T-helper 2 cell (primary cell): ENCODE results near the gene IFIT1B.
A peak's percentile ranks its signal among the peaks of the same experiment; 100 is the strongest.
"Not testable (repeated sequence)": the region's sequence is repeated elsewhere in the genome, so short reads cannot be mapped to it uniquely, and the experiment has no call there.

Experiments
- DNase-seq, 5 experiments: peaks; one replicate each; pipeline versions ENCODE4 v3.0.0 to v3.0.0-alpha.2; 2012 to 2022
- total RNA-seq, 2 donors: gene quantifications; one replicate each; lab custom pipeline; 2026; lab: John Stamatoyannopoulos, UW

The IFIT1B gene
- 0 to 0.13 reads per million in 2 donors for total RNA-seq

- DNase-seq, result no peak
Observed at GRCh38 chr10:89377705-89378637, at the start of gene IFIT1B. Gene IFIT1B (plus strand): TSS chr10:89378056. CDS start chr10:89378136, 80 bp downstream.

DNA sequence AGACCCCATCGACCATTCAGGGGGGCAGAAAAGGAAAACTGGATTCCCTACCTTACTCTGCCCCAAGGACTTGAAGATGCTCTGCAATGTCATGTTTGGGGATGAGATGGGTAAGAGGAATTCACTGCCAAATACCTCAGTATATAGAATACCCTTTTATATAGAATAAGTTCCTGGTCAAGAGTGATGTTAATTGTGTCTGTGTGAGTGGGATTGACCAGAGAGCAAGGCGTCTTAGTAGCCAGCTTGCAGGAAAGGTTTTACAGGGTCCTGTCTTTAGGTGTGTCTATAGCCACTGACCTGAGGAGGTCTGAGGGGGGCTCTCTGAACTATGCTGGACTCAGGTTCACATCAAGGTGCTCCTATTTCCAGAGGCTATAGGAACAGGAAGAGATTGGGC is 48.7 kb upstream of the IFIT1B start:
- no peak for DNase-seq

- DNase-seq, result not testable (repeated sequence)
Observed at GRCh38 chr10:89330014-89330413, 47.8 kb upstream of the IFIT1B start.

- no peak for DNase-seq
Observed at GRCh38 chr10:89330537-89331212, 47.2 kb upstream of the IFIT1B start.

DNA sequence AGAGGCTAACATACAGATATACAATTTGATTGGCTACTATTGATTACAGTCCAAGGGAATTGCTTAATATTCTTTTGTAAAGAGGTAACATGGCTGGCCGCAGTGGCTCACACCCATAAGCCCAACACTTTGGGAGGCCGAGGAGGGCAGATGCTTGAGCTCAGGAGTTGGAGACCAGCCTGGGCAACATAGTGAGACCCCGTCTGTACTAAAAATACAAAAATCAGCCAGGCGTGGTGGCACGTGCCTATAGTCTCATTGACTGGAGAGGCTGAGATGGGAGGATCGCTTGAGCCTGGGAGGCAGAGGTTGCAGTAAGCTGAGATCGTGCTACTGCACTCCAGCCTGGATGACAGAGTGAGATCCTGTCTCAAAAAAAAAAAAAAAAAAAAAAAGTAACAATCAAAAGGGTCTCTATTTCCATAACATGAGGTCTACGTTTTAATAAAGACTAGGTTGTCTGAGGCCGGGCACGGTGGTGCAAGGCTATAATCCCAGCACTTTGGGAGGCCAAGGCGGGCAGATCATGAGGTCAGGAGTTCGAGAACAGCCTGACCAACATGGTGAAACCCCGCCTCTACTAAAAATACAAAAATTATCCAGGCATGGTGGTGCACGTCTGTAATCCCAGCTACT is 46.3 kb upstream of the IFIT1B start:
- DNase-seq, result not testable (repeated sequence)

- peak in 2 of 5 experiments; percentile 62 to 64 for DNase-seq
Observed at GRCh38 chr10:89332123-89332633, 45.7 kb upstream of the IFIT1B start.

DNA sequence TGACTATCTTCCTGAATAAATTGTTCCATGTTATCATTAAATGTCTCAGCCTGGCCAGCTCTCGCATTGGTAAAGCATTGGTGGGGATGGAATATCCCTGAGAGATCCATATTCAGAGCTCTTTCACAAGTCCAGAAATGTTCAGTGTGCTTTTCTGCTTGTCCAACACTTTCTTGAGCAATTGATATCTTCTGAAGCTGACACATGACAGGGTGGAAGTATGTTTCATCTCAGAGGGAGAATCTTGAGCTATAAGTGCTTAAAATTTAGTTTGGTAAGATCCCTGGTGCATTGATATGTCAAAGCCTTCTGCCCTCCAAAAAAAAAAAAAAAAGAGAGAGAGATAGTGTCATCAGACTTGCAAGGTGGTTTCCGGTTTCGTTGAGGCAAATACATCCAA is 42.6 kb upstream of the IFIT1B start:
- DNase-seq, result no peak

GRCh38 chr10:89336241-89336640 is 41.6 kb upstream of the IFIT1B start:
- no peak for DNase-seq

DNA sequence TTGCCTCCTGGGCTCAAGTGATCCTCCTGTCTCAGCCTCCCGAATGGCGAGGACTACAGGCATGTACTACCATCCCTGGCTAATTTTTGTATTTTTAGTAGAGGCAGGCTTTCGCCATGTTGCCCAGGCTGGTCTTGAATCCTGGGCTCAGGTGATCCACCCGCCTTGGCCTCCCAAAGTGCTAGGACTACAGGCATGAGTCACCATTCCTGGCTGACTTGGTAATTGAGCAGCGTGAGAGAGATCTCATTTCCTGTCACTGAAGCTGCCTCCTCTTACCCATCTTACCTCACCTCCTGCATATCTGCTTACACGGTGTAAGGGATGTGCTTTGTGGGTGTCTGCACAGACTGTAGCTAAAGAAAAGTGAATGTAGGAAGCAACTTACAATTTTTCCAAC is 40.4 kb upstream of the IFIT1B start:
- peak in 2 of 5 experiments; percentile 18 to 58 for DNase-seq

DNA sequence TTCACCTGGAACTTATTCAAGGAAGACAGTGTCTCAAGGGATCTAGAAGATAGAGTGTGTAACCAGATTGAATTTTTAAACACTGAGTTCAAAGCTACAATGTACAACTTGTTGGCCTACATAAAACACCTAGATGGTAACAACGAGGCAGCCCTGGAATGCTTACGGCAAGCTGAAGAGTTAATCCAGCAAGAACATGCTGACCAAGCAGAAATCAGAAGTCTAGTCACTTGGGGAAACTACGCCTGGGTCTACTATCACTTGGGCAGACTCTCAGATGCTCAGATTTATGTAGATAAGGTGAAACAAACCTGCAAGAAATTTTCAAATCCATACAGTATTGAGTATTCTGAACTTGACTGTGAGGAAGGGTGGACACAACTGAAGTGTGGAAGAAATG is 39.1 kb upstream of the IFIT1B start:
- DNase-seq, result no peak

DNA sequence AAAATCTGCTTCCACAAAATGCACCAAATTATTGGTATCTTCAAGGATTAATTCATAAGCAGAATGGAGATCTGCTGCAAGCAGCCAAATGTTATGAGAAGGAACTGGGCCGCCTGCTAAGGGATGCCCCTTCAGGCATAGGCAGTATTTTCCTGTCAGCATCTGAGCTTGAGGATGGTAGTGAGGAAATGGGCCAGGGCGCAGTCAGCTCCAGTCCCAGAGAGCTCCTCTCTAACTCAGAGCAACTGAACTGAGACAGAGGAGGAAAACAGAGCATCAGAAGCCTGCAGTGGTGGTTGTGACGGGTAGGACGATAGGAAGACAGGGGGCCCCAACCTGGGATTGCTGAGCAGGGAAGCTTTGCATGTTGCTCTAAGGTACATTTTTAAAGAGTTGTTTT is 38.0 kb upstream of the IFIT1B start:
- DNase-seq, result no peak

- DNase-seq, result no peak
Observed at GRCh38 chr10:89341649-89342048, 36.2 kb upstream of the IFIT1B start.

DNA sequence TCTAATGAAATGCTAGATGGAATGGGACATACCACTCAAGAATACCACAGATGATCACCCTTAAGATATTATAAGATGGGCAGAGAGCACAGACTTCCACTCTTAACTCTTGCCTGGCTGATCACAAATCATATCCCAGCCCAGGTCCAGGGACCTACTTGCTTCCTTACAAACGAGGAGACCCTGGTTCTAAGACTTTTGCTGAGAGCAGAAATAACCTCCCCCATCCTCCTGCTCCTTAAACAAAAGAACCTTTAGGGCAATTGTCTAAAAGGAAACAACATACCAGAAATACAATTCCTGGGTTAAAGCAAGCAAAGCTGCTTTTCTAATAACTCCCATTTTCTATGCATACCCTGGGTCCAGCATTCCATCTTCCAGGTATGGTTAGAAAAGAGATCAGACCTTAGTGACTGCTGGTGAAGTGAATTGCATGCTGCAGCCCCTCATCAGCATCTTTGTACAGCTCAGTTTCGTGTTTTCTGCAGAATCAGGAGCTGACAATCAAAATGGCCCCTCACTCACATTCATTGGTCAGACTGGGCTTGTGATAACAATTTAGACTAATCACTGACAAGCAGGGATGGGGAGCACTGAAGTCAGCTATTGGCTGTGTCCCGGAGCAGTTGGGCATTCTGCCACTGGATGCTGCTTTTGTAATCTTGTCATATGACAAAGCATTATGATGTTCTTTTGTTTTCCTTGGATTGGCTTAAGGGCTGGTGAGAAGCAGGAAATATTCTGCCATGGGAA is 35.5 kb upstream of the IFIT1B start:
- DNase-seq, result no peak

DNA sequence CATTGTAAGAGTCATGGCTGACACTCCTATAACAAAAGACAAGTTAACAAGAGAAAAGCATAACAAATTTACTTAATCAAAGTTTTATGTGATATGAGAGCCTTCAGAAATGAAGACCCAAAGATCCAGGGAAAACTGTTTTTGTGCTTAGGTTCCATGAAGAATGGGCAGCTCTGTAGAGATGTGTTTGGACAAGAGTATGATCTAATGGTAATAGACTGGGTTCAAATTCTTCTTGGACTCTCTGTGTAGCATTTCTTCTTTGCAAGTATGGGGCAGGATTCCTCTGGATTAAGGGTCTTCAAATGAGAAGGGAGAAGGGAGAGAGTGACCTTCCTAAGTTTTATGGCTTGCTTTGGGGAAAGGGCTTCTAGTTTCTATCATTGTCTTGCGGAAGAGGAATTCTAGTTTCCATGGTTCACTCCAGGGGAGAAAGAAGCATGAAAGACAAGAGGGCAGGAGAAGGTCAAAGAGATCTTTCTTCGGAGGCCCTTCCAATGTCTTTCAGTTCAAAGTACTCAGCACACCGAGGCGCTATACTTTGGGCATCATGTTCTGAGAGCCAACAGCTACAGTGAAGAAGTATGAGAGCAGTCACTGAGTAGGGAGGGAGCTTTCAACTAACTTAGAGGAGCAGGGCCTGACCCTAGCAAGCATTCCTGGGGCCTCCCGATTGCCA is 34.6 kb upstream of the IFIT1B start:
- DNase-seq, result no peak

- no peak for DNase-seq
Observed at GRCh38 chr10:89344156-89344555, 33.7 kb upstream of the IFIT1B start.

DNA sequence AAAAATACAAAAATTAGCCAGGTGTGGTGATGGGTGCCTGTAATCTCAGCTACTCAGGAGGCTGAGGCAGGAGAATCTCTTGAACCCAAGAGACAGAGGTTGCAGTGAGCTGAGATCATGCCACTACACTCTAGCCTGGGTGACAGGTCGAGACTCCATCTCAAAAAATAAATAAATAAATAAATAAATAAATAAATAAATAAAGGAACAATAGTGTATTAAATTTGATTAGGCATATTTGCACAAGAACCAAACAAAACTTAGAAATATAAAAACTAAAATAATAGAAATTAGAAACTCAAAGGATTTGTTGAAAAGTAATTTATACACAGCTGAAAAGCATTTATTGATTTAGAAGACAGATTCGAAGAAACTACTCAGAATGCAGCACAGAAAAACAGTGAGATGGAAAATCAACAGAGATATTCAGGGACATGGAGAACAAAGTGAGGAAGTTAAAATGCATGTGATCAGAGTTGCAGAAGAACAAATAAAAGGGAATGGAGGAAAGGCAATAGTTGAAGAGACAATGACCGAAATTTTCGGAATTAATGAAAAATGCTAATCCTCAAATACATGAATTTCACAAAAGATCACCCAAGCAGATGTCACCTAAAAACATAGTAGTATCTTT is 32.4 kb upstream of the IFIT1B start:
- no peak for DNase-seq

- no peak for DNase-seq
Observed at GRCh38 chr10:89346405-89347254, 31.2 kb upstream of the IFIT1B start.

DNA sequence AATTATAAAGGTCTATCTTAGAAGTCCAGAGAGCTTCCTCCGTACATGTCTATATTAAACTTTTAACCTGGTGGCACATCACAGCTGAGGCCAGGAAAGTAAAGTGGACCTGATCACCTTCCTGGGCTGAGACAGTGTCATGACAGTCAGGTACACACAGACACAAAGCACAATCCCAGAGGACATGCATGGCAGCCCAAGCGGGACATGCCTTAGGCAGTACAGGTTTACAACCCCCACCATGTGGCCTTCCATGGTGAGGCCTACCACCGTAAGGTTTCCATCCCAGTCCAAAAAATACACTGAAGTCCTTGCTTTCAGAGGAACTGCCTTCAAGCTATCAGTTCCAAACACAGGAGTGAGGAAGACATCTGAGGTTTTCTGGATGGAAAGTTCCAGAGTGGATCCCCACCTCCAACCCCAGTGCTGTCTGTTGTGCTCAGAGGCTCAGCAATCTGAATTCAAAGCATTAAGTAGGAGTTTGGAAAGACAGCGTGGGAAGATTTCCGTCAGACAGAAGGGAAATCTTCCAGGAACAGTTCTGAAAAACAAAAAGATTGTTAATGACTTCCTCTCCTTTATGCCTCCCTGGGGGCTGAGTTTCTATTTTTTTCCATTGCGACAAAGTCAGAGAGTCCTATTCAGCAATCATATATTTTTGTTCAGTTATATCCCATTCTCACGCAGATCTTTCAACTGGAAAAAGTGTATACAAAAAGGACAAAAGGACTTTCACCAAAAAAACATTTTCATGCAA is 30.0 kb upstream of the IFIT1B start:
- DNase-seq, result no peak

DNA sequence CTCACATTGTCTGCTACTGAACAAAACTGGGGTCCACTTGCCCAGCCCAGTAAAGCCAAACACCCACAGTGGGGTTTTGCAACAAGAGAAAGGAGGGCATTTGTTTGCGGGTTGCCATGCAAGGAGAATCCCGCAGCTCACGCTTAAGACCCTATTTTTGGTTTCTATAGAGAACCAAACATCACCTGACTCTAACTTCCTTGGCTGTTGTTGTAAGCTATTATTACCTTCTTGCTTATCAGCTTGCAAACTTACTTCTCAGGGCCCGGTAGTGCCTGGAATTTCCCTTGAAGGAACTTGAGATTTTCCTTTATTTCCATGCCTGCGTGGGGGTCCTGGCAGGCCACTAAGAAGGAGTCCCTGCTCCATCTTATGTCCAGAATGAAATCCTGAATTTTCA is 29.4 kb upstream of the IFIT1B start:
- DNase-seq, result no peak

DNA sequence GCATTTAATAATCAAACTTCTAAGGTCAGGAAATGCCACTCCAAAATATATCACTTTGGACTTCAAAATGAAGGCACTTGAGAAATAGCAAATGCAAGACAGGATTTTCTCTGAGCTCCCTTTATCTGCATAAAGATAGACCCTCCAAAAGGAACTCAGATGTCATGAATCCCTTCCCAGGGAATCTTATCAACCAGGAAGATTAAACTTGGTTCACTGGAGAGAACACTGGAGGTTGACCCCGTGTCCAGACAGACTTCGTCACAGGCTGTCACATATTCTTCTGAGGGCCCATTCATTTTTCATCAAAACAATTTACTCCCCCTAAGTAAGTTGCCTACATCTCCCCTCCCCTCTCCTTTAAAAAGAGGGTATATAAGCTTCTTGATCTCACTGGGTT is 28.9 kb upstream of the IFIT1B start:
- DNase-seq, result no peak
